SK-N-SH treated with all-trans-retinoic acid at 6 μM for 48 hours (cell line): Measurements from ENCODE around the gene SMLR1.

Source experiments
- ATAC-seq: fragments of 200-7000 bp; cut with Tn5 transposase; 3 replicates; pipeline ENCODE4 v1.9.1; 2020; ENCODE audit warnings: mild to moderate bottlenecking, moderate library complexity
- ARNTL ChIP-seq: fragments of 450-650 bp; formaldehyde crosslinking; IDR thresholded peaks from 2 replicates; pipeline ENCODE4 v1.5.0; 2020; ENCODE audit warnings: low read depth, mild to moderate bottlenecking, moderate library complexity, borderline replicate concordance
- CREB5 ChIP-seq: fragments of 250-450 bp; sonication (Bioruptor Pico); IDR thresholded peaks from 2 replicates; pipeline ENCODE4 v1.5.1; 2020; ENCODE audit warnings: low read depth, mild to moderate bottlenecking, moderate library complexity
- CSDC2 ChIP-seq: fragments of 250-450 bp; sonication (Bioruptor Pico); IDR thresholded peaks from 2 replicates; pipeline ENCODE4 v1.5.0; 2020; ENCODE audit warnings: mild to moderate bottlenecking, moderate library complexity
- CSRNP3 ChIP-seq: fragments of 250-450 bp; sonication (Bioruptor Pico); IDR thresholded peaks from 2 replicates; pipeline ENCODE4 v1.5.1; 2021; ENCODE audit warnings: mild to moderate bottlenecking, moderate library complexity
- ESRRG ChIP-seq: fragments of 250-450 bp; sonication (Bioruptor Pico); IDR thresholded peaks from 2 replicates; pipeline ENCODE4 v1.6.1; 2021; ENCODE audit warnings: mild to moderate bottlenecking
- GLIS3 ChIP-seq: fragments of 250-450 bp; sonication (Bioruptor Pico); IDR thresholded peaks from 2 replicates; pipeline ENCODE4 v1.5.0; 2020; ENCODE audit warnings: mild to moderate bottlenecking, moderate library complexity
- ISL1 ChIP-seq: fragments of 250-450 bp; sonication (Bioruptor Pico); IDR thresholded peaks from 2 replicates; pipeline ENCODE4 v2.1.2; 2022; ENCODE audit warnings: mild to moderate bottlenecking, moderate library complexity
- OSR1 ChIP-seq: fragments of 250-450 bp; sonication (Bioruptor Pico); IDR thresholded peaks from 2 replicates; pipeline ENCODE4 v1.8.0; 2022; ENCODE audit warnings: moderate library complexity, mild to moderate bottlenecking, inconsistent platforms
- PPARA ChIP-seq: fragments of 250-450 bp; sonication (Bioruptor Pico); IDR thresholded peaks from 2 replicates; pipeline ENCODE4 v1.5.0; 2020; ENCODE audit warnings: mild to moderate bottlenecking, borderline replicate concordance
- RARB ChIP-seq: fragments of 250-450 bp; sonication (Bioruptor Pico); IDR thresholded peaks from 2 replicates; pipeline ENCODE4 v1.8.0; 2021; ENCODE audit warnings: mild to moderate bottlenecking, moderate library complexity
- SNAI2 ChIP-seq: fragments of 250-450 bp; sonication (Bioruptor Pico); IDR thresholded peaks from 2 replicates; pipeline ENCODE4 v1.5.0; 2020; ENCODE audit warnings: mild to moderate bottlenecking, moderate library complexity
- TCF4 ChIP-seq: fragments of 250-450 bp; sonication (Bioruptor Pico); IDR thresholded peaks from 2 replicates; pipeline ENCODE4 v1.8.0; 2021; ENCODE audit warnings: mild to moderate bottlenecking, moderate library complexity, borderline replicate concordance
- TOX ChIP-seq: fragments of 250-450 bp; sonication (Bioruptor Pico); IDR thresholded peaks from 2 replicates; pipeline ENCODE4 v1.8.0; 2021; ENCODE audit warnings: mild to moderate bottlenecking, moderate library complexity, borderline replicate concordance
- TSHZ2 ChIP-seq: fragments of 250-450 bp; sonication (Bioruptor Pico); IDR thresholded peaks from 2 replicates; pipeline ENCODE4 v1.5.0; 2020; ENCODE audit warnings: mild to moderate bottlenecking, moderate library complexity
- ZC3H10 ChIP-seq: fragments of 250-450 bp; sonication (Bioruptor Pico); IDR thresholded peaks from 2 replicates; pipeline ENCODE4 v1.5.1; 2021; ENCODE audit warnings: mild to moderate bottlenecking, moderate library complexity
- ZFP3 ChIP-seq: fragments of 250-450 bp; sonication (Bioruptor Pico); IDR thresholded peaks from 2 replicates; pipeline ENCODE4 v1.5.0; 2020; ENCODE audit warnings: mild to moderate bottlenecking, moderate library complexity
- ZFP30 ChIP-seq: fragments of 450-650 bp; formaldehyde crosslinking; IDR thresholded peaks from 2 replicates; pipeline ENCODE4 v1.5.0; 2022; ENCODE audit warnings: mild to moderate bottlenecking, moderate library complexity
- ZNF565 ChIP-seq: fragments of 450-650 bp; formaldehyde crosslinking; conservative IDR thresholded peaks from 2 replicates; pipeline ENCODE4 v1.5.0; 2020; ENCODE audit warnings: low read depth, mild to moderate bottlenecking, moderate library complexity
- ZNF70 ChIP-seq: fragments of 450-650 bp; formaldehyde crosslinking; IDR thresholded peaks from 2 replicates; pipeline ENCODE4 v1.5.0; 2020; ENCODE audit warnings: mild to moderate bottlenecking, moderate library complexity
- ZNF8 ChIP-seq: fragments of 450-650 bp; formaldehyde crosslinking; IDR thresholded peaks from 2 replicates; pipeline ENCODE4 v1.5.0; 2020; ENCODE audit warnings: mild to moderate bottlenecking, moderate library complexity

Gene SMLR1

GRCh38 chr6:130863415-130864230, 36.4 kb downstream of the SMLR1 start:
- no peak for TF ChIP-seq TSHZ2
- TF ChIP-seq ISL1 (CRISPR knock-in tag) = no peak
- no peak for TF ChIP-seq RARB (CRISPR knock-in tag)
- no peak for TF ChIP-seq ZNF8 (CRISPR knock-in tag)
- TF ChIP-seq TCF4 (CRISPR knock-in tag) = no peak
- no peak for TF ChIP-seq ARNTL (CRISPR knock-in tag)
- no peak for TF ChIP-seq ZNF70 (CRISPR knock-in tag)
- TF ChIP-seq SNAI2 (CRISPR knock-in tag) = no peak
- no peak for TF ChIP-seq ESRRG (CRISPR knock-in tag)
- TF ChIP-seq CREB5 = no peak
- no peak for TF ChIP-seq OSR1 (CRISPR knock-in tag)
- TF ChIP-seq GLIS3 (CRISPR knock-in tag) = no peak
- TF ChIP-seq ZFP3 (CRISPR knock-in tag) = no peak
- no peak for TF ChIP-seq CSRNP3 (CRISPR knock-in tag)
- TF ChIP-seq TOX = no peak
- TF ChIP-seq PPARA (CRISPR knock-in tag) = no peak
- no peak for TF ChIP-seq ZNF565 (CRISPR knock-in tag)
- no peak for TF ChIP-seq ZC3H10 (CRISPR knock-in tag)
- ATAC-seq = no peak

- TF ChIP-seq CREB5 = no peak
- no peak for TF ChIP-seq ZC3H10 (CRISPR knock-in tag)
- TF ChIP-seq TSHZ2 = no peak
- no peak for TF ChIP-seq CSDC2
- TF ChIP-seq ZFP30 = no peak
- TF ChIP-seq ISL1 (CRISPR knock-in tag) = no peak
- ATAC-seq = no peak
Measured at GRCh38 chr6:130864344-130864743, 37.1 kb downstream of the SMLR1 start.

- no peak for TF ChIP-seq ZNF70 (CRISPR knock-in tag)
- ATAC-seq = no peak
Measured at GRCh38 chr6:130865793-130866192, 38.6 kb downstream of the SMLR1 start.
